IPS-18c (cell line): Measurements from ENCODE around the gene CDC14B.

ENCODE experiments used
- H3K4me3 ChIP-seq: 2 replicates; pipeline ENCODE4 v1.7.0; 2013; ENCODE audit warnings: low read depth, mild to moderate bottlenecking, low read length, moderate library complexity; ENCODE audit not compliant: insufficient read depth
- H3K9me3 ChIP-seq: one replicate; pipeline ENCODE4 v1.6.1; 2013; ENCODE audit warnings: mild to moderate bottlenecking, low read length, moderate library complexity; ENCODE audit not compliant: control insufficient read depth, insufficient read depth

Gene CDC14B

DNA sequence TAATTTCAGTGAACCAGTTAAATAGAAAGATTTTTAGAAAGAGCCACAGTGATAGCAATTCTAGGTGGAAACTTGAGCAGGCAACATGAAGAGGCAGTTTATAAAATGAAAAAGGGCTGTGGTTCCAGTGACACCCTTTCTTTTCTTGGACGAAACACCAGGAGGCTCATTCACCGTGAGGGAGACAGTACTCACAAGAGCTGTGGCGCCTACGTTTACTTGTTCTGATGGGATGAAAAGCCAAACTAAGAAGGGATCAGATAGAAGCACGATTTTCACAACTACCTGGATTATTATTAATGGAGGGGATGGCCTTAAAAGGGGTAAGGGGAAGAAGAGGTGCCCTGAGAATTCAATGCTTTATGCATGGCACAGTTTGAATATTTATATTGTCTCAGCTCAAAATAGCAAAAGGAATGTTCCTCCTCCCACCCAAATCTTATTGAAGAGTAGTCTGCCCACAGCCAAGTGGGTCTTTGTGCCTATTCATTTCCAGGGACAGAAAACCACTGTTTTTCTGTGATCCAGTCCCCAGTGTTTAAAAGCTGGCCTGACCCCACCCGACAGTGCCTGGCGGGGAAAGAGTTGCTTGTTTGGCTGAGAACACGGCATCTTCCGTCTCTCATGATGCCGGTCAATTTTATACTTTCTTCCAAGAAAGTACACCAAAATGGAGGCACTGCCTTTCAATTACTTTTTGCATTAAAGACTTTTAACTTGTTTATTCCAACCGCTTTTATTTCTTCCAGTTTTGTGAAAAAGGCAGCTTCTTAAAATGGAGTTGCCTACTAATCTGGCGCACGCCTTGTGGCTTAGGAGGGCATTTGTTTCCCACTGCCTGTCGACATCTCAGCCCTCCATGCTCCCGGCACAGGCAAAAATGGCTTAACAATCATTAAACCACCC, 117.8 kb downstream of the CDC14B start:
- Histone ChIP-seq H3K9me3 (no peaks in the 10 kb centered on the region), H3K4me3 (no peak overlapping the region)

DNA sequence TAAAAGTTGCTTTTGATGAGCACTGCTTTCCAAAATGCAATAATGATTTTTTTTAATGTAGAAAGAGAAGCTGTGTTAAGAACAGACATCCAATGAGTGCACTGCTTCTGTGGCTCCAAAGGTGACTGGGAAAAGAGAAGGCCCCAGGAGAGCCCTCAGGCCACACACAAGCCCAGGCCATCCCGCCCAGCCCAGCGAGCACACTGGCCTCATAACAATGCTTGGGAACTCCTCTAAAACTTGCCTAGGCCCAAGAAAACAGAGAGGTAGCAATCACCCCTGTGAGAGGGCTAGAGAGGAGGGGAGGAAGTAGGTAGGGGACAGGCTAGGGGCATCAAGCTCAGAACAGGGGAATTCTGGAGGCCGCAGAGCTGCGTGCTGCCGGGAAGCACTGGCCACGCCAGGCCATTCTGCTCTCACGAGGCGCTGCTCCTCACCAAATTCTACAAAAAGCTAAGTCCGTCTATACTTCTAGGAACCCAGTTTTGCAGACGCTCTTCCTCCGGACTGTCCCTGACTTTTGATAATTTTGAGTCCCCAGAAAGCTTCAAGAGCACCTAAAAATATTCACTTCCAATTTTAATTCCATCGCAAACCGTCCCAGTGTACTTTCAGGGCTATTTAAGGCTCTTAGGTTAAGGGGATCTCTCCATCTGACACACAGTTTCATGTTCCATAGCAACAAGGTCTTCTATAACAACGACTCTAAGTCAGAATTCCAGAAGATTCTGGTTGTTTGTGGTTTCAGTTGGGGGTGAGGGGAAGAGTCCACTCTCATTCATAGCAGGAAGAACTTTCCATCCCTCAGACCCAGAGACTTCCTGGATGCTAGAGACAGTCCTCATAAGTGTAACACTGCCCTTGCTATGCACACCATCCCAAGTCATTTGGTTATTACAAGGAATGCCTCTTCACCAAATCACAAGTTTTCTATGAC, 118.7 kb downstream of the CDC14B start:
- Histone ChIP-seq H3K9me3 (no peaks in the 10 kb centered on the region), H3K4me3 (no peak overlapping the region)

DNA sequence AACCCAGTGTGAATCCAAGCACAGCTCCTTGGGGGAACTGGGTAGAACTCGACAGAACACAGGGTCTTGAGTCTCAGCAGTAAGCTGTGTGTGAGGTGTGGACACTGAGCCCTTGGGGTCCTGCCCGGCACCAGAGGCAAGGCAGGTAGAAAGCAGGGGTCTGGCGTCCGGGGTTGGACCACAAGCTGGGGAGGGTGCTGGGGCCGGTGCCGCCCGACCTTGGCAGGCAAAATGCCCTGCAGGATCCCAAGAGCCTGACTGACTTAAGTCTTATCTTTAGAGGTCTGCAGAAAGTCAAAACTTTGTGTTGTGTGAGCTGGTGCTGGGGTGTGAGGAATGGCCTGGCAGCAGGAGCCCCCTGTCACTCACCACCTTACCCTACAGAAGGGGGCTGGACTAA, 120.4 kb downstream of the CDC14B start:
- Histone ChIP-seq H3K9me3 (no peaks in the 10 kb centered on the region), H3K4me3 (no peak overlapping the region)

DNA sequence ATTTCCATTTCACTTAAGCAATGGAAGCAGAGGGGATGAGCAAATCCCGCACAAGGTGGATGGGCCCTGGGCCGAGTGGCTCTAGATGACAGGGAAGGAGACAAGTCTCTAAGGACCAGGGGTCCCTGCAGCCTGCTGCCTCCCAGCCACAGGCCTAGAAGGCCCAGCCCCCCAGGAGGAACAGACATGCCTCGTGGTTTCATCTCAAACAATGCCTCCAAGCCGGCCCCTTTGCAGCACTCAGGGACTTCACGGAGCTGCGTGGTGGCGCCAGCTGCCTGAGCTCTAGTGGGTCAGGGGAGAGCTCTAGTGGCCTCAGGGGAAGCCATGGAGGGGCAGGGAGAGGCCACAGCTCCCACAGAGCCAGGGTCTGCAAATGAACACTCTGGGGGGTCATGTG, 120.8 kb downstream of the CDC14B start:
- Histone ChIP-seq H3K4me3 (no peak overlapping the region), H3K9me3 (no peaks in the 10 kb centered on the region)

DNA sequence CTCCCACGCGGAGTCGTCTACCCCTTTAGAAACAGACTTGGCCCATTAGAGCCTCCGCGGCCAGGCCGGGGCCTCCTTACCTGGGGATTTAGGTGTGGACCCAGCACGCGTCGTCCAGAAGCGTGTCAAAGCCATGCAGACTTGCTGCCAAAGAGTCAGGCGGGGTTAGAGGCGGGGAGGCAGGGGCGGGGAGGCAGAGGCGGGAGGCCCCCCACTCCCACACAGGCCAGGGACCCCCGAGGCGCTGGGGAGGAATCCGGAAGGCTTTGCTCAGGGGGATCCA, 122.6 kb downstream of the CDC14B start:
- no peak overlapping the region for H3K4me3 ChIP-seq
- H3K9me3 ChIP-seq = no peaks in the 10 kb centered on the region

DNA sequence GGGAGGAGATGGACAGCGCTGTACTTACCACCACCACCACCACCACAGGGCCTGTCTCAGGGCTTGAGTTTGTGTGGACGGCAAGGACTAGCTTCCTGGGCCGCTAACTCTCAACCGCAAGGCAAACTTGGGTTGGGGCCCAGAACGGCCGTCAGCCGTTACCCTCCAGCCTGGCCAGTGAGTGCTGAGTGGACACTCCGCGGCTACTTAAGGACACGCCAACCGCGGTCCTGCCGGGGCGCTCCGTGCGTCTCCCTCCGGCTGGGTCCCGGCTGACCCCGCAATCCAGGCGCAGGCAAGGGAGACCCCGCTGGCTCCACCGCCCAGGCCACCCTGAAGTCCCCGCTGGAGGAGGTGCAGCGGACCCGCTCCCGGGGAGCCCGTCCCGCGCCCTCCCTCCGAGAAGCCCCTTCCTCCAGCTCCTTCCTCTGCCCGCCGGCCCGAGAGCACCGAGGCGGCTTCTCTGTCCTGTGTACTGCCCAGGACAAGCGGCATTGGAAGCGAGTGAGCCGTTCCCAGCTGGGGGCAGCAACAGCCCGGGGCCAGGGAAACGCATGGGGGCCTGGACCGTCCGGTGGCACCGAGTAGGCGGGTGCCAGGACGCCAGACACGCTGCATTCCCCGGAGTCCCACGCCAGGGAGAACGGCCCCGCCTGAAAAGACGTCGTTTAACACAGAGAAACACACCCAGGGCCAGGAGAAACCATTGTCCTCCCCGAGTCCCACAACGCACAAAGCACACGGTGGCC, 123.1 kb downstream of the CDC14B start:
- Histone ChIP-seq H3K9me3 (no peaks in the 10 kb centered on the region), H3K4me3 (no peak overlapping the region)

DNA sequence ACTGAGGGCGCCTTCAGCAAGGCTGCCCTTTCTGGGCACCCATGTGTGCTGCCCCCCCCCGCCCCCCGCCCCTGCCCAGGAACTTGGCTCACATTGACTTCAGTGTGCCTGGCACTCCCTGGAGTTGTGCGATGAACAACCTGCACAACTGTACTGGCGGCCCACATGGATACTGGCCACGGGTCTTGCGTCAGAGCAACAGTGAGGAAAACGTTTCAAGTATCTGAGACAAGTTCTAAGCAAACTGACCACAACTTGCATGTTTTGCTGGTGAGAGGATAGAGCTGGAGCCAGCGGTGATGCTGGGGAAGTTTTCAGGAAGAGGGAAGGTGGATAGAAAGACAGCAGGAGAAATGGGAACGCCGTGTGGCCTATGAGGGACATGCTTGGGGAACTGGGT, 124.3 kb downstream of the CDC14B start:
- no peak overlapping the region for H3K4me3 ChIP-seq
- H3K9me3 ChIP-seq = no peaks in the 10 kb centered on the region

DNA sequence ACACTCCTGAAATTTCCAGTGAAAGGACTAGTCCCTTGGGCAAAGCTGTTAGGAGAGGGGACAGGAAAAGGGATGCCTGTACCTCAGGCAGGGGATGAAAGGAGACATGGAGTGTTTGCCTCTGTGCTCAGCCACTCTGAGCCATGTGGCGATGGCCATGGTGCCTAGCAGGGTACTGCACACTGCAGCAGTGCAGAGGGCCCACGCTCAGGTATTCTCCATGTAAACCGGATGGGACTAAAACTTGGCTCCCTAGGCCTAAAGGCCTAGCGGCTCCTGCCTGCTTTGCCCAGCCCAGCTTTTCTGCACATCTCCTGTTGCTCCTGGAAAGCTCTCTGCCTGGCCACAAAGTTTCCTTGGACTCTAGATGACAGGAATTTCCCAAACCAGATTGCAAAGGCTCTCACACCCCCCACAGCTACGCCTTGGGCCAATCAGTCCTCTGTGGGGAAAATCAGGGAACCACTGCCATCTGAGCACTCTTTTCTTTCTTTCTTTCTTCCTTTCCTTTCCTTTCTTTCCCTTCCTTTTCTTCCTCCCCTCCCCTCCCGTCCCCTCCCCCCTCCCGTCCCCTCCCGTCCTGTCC, 125.3 kb downstream of the CDC14B start:
- Histone ChIP-seq H3K9me3 (no peaks in the 10 kb centered on the region), H3K4me3 (no peak overlapping the region)

DNA sequence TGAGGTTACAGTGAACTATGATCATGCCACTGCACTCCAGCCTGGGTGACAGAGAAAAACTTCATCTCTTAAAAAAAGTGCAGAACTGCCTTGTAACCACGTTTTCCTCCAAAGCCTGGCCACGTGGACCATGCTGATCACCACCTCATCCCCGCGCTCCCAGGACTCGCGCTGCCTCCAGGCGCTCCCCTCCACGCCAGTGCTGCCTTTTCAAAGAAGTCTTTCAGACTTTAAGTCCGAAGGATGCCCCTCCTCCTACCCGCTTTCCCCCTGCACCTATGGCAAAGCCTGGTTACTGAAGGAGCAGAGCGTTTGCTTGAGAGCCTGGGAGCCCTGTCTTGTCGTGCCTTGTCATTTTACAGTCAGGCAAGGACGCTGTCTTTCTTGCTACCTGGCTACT, 125.9 kb downstream of the CDC14B start:
- H3K4me3 ChIP-seq = no peak overlapping the region
- no peaks in the 10 kb centered on the region for H3K9me3 ChIP-seq

DNA sequence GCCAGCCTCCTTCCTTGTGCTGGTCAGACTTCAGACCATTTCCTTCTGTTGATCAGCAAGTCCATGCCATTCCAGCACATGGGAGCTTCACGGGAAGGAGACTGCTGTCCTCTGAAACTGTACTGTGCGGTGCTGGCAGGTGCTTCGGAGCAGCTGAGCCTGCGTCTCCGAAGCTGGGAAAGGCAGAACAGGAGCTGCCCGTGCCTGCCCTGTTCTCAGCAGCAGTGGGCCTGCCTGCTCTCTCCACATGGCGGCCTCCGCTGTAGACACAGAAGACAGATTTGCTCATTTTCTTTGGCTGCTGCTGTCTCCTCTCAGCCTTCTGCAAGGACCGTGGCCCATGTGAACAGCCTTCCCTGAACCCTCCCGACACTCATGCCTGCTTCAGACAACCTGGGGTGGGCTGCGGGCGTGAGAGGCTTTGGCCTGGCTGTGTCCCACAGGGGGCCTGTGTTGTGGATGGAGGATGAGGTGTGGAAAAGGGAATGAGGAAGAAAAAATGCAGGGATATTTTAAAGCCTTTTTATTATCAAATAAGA, 126.6 kb downstream of the CDC14B start:
- no peaks in the 10 kb centered on the region for H3K9me3 ChIP-seq
- H3K4me3 ChIP-seq = no peak overlapping the region

DNA sequence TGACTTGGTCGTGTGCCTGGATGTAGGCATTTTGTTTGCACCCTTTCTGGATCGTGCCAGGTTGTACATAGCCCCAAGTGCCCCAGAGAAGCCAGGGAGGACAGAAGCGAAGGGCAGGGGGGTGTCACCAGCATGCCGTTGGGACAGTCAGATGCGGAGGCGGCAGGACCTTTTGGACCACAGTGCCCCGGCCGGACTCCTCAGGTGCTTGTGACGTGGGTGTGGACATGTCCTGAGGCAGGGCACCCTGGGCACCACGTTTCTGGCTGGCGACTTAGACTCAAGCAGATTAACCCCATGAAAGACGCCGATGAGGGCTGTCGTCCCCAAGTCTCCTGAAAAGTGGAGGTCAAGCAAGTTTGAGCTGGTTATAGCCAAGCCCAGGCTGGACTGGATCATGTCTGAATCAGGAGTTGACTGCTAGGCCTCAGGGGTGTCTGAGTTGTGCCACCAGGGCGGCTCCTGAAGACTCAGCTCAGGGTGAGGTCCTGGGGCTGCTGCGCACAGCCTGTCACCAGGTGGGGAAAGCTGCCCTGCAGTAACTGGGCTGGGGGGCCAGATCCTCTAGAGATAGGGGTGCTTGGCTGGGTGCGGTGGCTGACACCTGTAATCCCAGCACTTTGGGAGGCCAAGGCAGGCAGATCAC, 127.6 kb downstream of the CDC14B start:
- Histone ChIP-seq H3K9me3 (no peaks in the 10 kb centered on the region), H3K4me3 (no peak overlapping the region)

DNA sequence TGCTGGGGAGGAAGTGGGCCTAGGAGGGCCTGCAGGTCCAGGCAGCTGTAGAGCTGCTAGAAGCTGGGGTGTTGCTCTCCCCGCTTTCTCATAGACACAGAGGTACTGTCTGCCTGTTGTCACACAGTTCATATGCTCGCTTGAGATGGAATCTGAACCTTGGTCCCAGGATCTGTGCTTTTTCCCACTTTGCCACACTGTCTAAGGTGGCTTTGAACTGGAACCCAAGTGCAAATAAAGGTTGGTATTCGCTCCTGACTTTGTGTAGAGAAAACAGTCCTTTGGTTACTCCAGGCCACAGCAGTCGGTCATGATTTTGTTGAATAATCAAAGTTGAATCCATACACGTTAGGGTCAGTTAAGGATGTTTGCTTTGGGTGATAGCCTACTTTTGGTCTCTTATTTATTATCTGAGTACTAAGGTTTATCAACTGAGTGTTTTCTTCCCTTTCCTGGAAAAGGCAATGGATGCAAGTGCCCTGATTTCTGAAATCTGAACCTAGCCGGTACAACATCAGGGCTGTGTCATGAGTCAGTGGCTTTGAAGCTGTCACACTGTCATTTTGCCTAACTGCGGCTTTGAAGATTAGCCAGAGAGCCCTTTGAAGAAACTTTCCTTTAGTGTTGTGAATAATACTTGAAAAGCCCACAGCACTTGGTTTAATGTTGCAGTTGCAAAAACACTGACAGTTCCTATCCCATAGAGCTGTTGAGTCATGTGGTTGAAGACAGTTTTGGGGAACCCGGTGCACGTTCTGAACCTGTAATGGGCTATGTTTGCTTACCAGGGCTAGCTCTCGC, 128.4 kb downstream of the CDC14B start:
- Histone ChIP-seq H3K4me3 (no peak overlapping the region), H3K9me3 (no peaks in the 10 kb centered on the region)

DNA sequence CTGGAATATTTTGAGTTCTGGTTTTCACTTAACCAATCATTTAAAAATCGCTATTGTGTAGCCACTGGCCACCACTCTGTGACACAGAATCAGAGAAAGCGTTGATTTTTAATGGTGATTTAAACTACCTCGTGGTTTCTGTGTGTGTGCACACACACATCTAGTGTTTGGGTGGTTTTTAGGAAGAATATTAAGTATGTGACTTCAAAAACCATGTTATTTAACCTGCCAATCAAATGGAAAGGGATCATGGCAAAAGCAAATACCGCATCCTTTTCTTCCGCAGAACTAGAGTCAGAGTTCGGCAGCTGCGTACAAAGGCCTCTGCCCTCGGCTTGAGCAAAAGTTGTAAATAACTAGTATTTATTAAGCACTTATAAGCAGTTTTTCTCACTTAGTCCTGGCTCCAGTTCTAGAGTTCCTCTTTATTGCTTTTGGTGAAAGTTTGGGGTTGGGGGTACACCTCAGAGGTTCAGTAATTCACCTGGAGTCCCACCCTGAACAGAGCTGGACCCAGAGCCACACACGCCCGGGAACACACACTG, 129.0 kb downstream of the CDC14B start:
- H3K4me3 ChIP-seq = no peak overlapping the region
- H3K9me3 ChIP-seq = no peaks in the 10 kb centered on the region

DNA sequence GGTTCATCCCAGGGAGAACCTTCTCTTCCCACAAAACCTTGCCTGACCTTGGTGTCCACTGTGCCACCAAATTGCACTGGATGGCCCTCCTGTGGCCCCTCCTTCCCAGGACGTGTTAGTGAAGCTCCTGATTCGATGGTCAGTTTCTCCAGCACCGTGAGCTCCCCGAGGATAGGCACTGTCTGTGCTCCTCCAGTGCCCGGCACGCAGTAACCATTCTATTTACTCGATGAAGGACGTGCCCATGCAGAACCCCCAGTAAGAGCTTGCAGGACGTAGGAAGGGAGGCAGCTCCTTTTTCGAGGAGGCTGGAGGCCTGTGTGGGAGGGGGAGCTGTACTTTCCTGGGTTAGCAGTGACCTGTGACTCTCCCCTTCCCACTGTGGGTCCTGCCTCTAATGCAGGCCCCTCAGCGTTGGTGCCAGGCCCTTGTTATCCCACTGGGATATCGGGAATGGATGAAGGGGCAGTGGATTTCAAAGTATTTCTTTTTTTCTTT, 130.1 kb downstream of the CDC14B start:
- Histone ChIP-seq H3K9me3 (no peaks in the 10 kb centered on the region), H3K4me3 (no peak overlapping the region)

DNA sequence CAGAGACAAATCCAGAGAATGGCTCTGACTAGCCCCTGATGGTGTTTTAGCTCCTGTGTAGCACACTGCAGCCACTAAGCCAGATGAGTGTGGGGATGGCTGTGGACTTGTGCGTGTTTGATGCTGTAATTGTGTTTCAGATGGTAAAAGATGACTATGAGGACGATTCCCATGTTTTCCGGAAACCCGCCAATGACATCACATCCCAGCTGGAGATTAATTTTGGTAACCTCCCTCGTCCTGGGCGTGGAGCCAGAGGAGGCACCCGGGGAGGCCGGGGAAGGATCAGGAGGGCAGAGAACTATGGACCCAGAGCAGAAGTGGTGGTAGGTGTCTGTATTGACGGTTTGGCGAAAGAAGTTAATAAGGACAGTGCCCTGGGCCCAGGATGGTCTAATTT, 131.7 kb downstream of the CDC14B start:
- Histone ChIP-seq H3K4me3 (no peak overlapping the region), H3K9me3 (no peaks in the 10 kb centered on the region)

DNA sequence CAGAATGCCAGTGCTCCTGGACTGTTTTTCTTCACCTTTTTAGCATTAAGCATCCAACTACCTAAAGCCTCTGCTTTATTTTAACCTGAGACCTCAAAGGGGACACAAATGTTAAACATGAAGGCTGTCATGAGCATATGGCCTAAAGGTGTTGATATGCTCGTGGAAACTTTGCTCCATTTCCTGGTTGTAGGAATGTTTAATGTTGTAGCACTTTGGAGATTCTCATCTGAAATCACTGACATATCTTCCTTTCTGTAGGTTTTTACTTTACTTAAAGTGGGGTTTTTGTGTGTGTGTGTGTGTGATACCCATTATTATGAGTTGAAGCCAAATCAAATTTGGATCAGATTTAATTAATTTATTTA, 132.6 kb downstream of the CDC14B start:
- Histone ChIP-seq H3K9me3 (no peaks in the 10 kb centered on the region), H3K4me3 (no peak overlapping the region)
